ENCODE results near the gene ALPK3. TPM values are rescaled to one million over a fixed set of nuclear protein-coding genes. Genes with fewer than 3 reads are reported as not detected.

ALPK3 gene
- total RNA-seq, 1 donor from 2014 or later: 5.5 TPM

Other genes starting within 250 kb of the ALPK3 start
- 0.92 TPM for gene ZSCAN2, start 216.3 kb upstream of the ALPK3 start, total RNA-seq
- gene WDR73, start 163.1 kb upstream of the ALPK3 start, total RNA-seq: 23.7 TPM
- 12.8 TPM for gene NMB, start 159.2 kb upstream of the ALPK3 start, total RNA-seq
- gene SEC11A, start 101.2 kb upstream of the ALPK3 start, total RNA-seq: 65.4 TPM
- 12.6 TPM for gene ZNF592, start 68.8 kb upstream of the ALPK3 start, total RNA-seq
- gene SLC28A1, start 67.3 kb downstream of the ALPK3 start, total RNA-seq: not detected
- 12.4 TPM for gene PDE8A, start 164.5 kb downstream of the ALPK3 start, total RNA-seq

All from esophagus mucosa (tissue), 1 donor.